Caco-2 (cell line): ENCODE results near the gene LPCAT1. TPM values are rescaled to one million over a fixed set of nuclear protein-coding genes. Genes with fewer than 3 reads are reported as not detected.

ENCODE experiments used
- BruUV-seq: library from RNA; stranded (reverse); fragments of 400-500 nt; replicated peaks from 2 replicates; lab custom pipeline; 2021; lab: Mats Ljungman, UMichigan
- CTCF ChIA-PET: fragments of 300-600 bp; sonication (Branson Sonifier 250); formaldehyde crosslinking; loops from one replicate; lab custom pipeline; 2022; ENCODE audit warnings: antibody characterized with exemption; lab: Charles Lee
- POLR2A ChIA-PET: fragments of 300-600 bp; sonication (Branson Sonifier 250); formaldehyde crosslinking; loops from one replicate; lab custom pipeline; 2022; ENCODE audit warnings: antibody characterized with exemption; lab: Charles Lee
- DNase-seq, 2 experiments: peaks; one replicate each; pipeline versions ENCODE4 v3.0.0 to v3.0.0-alpha.2; 2020 to 2022
- H3K27me3 ChIP-seq: replicated peaks from 2 replicates; pipeline ENCODE4 v1.6.0; 2011; ENCODE audit warnings: low read length; ENCODE audit not compliant: control insufficient read depth, insufficient read depth
- H3K36me3 ChIP-seq: 2 replicates; pipeline ENCODE4 v1.5.1; 2011; ENCODE audit warnings: low read length; ENCODE audit not compliant: control insufficient read depth, insufficient read depth
- H3K4me1 ChIP-seq: fragments of 250-450 bp; sonication (Bioruptor Pico); 2 replicates; pipeline ENCODE4 v1.5.1; 2020; ENCODE audit warnings: mild to moderate bottlenecking
- H3K4me3 ChIP-seq: 2 replicates; pipeline ENCODE4 v1.5.1; 2011; ENCODE audit warnings: low read depth, mild to moderate bottlenecking, control low read depth, low read length
- H3K9me3 ChIP-seq: fragments of 250-450 bp; sonication (Bioruptor Pico); 2 replicates; pipeline ENCODE4 v1.5.1; 2020; ENCODE audit warnings: mild to moderate bottlenecking, moderate library complexity
- H3K27ac Mint-ChIP-seq: one replicate; pipeline ENCODE4 v1.8.0; 2022; ENCODE audit warnings: mixed read lengths; ENCODE audit not compliant: unreplicated experiment
- H3K27me3 Mint-ChIP-seq: one replicate; pipeline ENCODE4 v1.8.0; 2022; ENCODE audit warnings: mixed read lengths; ENCODE audit not compliant: insufficient read depth, unreplicated experiment
- H3K36me3 Mint-ChIP-seq: one replicate; pipeline ENCODE4 v1.8.0; 2022; ENCODE audit warnings: mild to moderate bottlenecking, mixed read lengths; ENCODE audit not compliant: insufficient read depth, unreplicated experiment
- H3K4me1 Mint-ChIP-seq: one replicate; pipeline ENCODE4 v1.8.0; 2022; ENCODE audit warnings: low read depth, mixed read lengths; ENCODE audit not compliant: unreplicated experiment
- H3K4me3 Mint-ChIP-seq: one replicate; pipeline ENCODE4 v1.8.0; 2022; ENCODE audit warnings: mild to moderate bottlenecking, moderate library complexity, mixed read lengths; ENCODE audit not compliant: unreplicated experiment
- H3K9me3 Mint-ChIP-seq: one replicate; pipeline ENCODE4 v1.8.0; 2022; ENCODE audit warnings: mixed read lengths; ENCODE audit not compliant: unreplicated experiment
- intact Hi-C: fragments of 100-400 bp; cut with micrococcal nuclease; formaldehyde crosslinking; loops from one replicate; pipeline ENCODE4 v1.10.0; 2022; ENCODE audit not compliant: unreplicated experiment
- total RNA-seq: library from RNA; stranded (reverse); gene quantifications from 2 replicates; pipeline ENCODE4 v1.2.3, GENCODE V29; 2022
- TF ChIP-seq, protein P1 (sequence below), 2 experiments: fragments of 200-600 bp in 1 of 2; IDR thresholded peaks; 1 replicate in 1 of 2; 2 replicates in 1 of 2; pipeline versions ENCODE4 v1.5.1 to v1.8.0; 2011 to 2022; ENCODE audit warnings: antibody characterized with exemption in 1 of 2, control low read depth in 1 of 2, inconsistent platforms in 1 of 2, low read depth in 1 of 2, low read length in 1 of 2, mild to moderate bottlenecking in 1 of 2, moderate library complexity in 1 of 2; ENCODE audit not compliant: insufficient read depth in 1 of 2, severe bottlenecking in 1 of 2, unreplicated experiment in 1 of 2

The LPCAT1 gene
- total RNA-seq, 1 experiment from 2014 or later = 52.8 TPM

- BruUV-seq = no TSS peak
Observed at GRCh38 chr5:1429496-1429895, 94.3 kb downstream of the LPCAT1 start.

GRCh38 chr5:1429066-1429465 is 94.7 kb downstream of the LPCAT1 start:
- no peaks in the 10 kb centered on the region for H3K4me1 Mint-ChIP-seq
- Histone ChIP-seq H3K4me1 (no peaks in the 10 kb centered on the region), H3K36me3 (no peaks in the 10 kb centered on the region), H3K4me3 (no peak overlapping the region), H3K27me3 (no peaks in the 10 kb centered on the region), H3K9me3 (peaks cover 18% of the 10 kb centered on the region)
- POLR2A ChIA-PET = no interaction called here
- intact Hi-C loops = no loop called here
- no peak for DNase-seq
- H3K27ac Mint-ChIP-seq = no peak overlapping the region
- no TSS peak for BruUV-seq
- TF ChIP-seq, protein P1, sequence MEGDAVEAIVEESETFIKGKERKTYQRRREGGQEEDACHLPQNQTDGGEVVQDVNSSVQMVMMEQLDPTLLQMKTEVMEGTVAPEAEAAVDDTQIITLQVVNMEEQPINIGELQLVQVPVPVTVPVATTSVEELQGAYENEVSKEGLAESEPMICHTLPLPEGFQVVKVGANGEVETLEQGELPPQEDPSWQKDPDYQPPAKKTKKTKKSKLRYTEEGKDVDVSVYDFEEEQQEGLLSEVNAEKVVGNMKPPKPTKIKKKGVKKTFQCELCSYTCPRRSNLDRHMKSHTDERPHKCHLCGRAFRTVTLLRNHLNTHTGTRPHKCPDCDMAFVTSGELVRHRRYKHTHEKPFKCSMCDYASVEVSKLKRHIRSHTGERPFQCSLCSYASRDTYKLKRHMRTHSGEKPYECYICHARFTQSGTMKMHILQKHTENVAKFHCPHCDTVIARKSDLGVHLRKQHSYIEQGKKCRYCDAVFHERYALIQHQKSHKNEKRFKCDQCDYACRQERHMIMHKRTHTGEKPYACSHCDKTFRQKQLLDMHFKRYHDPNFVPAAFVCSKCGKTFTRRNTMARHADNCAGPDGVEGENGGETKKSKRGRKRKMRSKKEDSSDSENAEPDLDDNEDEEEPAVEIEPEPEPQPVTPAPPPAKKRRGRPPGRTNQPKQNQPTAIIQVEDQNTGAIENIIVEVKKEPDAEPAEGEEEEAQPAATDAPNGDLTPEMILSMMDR (IDR thresholded peaks at IDR 0.05; ENCODE audit: insufficient read depth in 1 of 2, low read depth in 1 of 2, low read length in 1 of 2, severe bottlenecking in 1 of 2, unreplicated experiment in 1 of 2) = no peak
- CTCF ChIA-PET = no interaction called here
- H3K4me3 Mint-ChIP-seq = no peak overlapping the region
- peaks cover 11% of the 10 kb centered on the region for H3K27me3 Mint-ChIP-seq
- peaks cover 20% of the 10 kb centered on the region for H3K9me3 Mint-ChIP-seq
- peaks cover 4% of the 10 kb centered on the region for H3K36me3 Mint-ChIP-seq

More at GRCh38 chr5:1429496-1429895, 94.3 kb downstream of the LPCAT1 start:
- Mint-ChIP-seq H3K4me1 (no peaks in the 10 kb centered on the region), H3K27ac (no peak overlapping the region), H3K4me3 (no peak overlapping the region), H3K36me3 (no peaks in the 10 kb centered on the region), H3K27me3 (peaks cover 6% of the 10 kb centered on the region), H3K9me3 (peaks cover 20% of the 10 kb centered on the region)
- TF ChIP-seq, protein P1 (IDR thresholded peaks at IDR 0.05; ENCODE audit: insufficient read depth in 1 of 2, low read depth in 1 of 2, low read length in 1 of 2, severe bottlenecking in 1 of 2, unreplicated experiment in 1 of 2) = no peak
- Histone ChIP-seq H3K27me3 (no peaks in the 10 kb centered on the region), H3K36me3 (no peaks in the 10 kb centered on the region), H3K4me3 (no peak overlapping the region), H3K4me1 (no peaks in the 10 kb centered on the region), H3K9me3 (peaks cover 18% of the 10 kb centered on the region)
- POLR2A ChIA-PET = no interaction called here
- CTCF ChIA-PET = no interaction called here
- intact Hi-C loops = no loop called here
- DNase-seq = no peak

DNA sequence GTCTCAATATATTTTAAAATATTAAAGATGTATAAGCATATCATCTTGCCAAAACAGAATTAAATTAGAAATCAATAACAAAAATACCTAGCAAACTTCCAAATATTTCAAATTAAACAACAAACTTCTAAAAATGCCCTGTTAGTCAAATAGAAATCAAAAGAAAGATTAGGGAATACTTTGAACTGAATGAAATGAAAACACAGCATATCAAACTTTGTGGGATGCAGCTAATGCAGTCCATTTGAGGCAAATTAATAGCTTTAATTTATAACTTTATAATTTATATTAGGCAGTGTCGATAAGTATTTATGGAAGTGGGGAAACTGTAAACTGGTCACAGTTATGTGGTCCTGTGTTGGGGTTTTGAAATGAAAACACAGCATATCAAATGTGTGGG is 95.7 kb downstream of the LPCAT1 start:
- intact Hi-C loops = no loop called here
- TF ChIP-seq, protein P1 (IDR thresholded peaks at IDR 0.05; ENCODE audit: insufficient read depth in 1 of 2, low read depth in 1 of 2, low read length in 1 of 2, severe bottlenecking in 1 of 2, unreplicated experiment in 1 of 2) = no peak
- H3K4me1 Mint-ChIP-seq = no peaks in the 10 kb centered on the region
- no TSS peak for BruUV-seq
- H3K9me3 ChIP-seq = peaks cover 18% of the 10 kb centered on the region
- no peaks in the 10 kb centered on the region for H3K36me3 ChIP-seq
- H3K4me3 ChIP-seq = no peak overlapping the region
- ChIA-PET POLR2A (no interaction called here), CTCF (no interaction called here)
- H3K36me3 Mint-ChIP-seq = peaks cover 4% of the 10 kb centered on the region
- no peaks in the 10 kb centered on the region for H3K27me3 ChIP-seq
- peaks cover 20% of the 10 kb centered on the region for H3K9me3 Mint-ChIP-seq
- no peak overlapping the region for H3K27ac Mint-ChIP-seq
- no peak overlapping the region for H3K4me3 Mint-ChIP-seq
- no peaks in the 10 kb centered on the region for H3K4me1 ChIP-seq
- peaks cover 11% of the 10 kb centered on the region for H3K27me3 Mint-ChIP-seq
- DNase-seq = no peak
